Heart left ventricle (tissue), 16 donors: Measurements from ENCODE around the gene ATP4A. TPM values are rescaled to one million over a fixed set of nuclear protein-coding genes. Genes with fewer than 3 reads are reported as not detected.

Experiments used
- ATAC-seq, 4 donors: fragments of 200-7000 bp; cut with Tn5 transposase; one replicate each; pipeline ENCODE4 v1.9.1; 2020 to 2022; ENCODE audit warnings: moderate library complexity in 4 of 4, mild to moderate bottlenecking in 3 of 4, moderate number of reproducible peaks in 1 of 4
- DNase-seq, 5 donors: peaks; one replicate each; pipeline ENCODE4 v3.0.0-alpha.2; 2020
- H3K27ac ChIP-seq, 12 donors: fragments of 200-600 bp; sonication (generic) in 4 of 12; one replicate each; pipeline versions ENCODE4 v1.5.0 to v1.8.0; 2016 to 2022; ENCODE audit warnings: mild to moderate bottlenecking in 2 of 12
- H3K27me3 ChIP-seq, 9 donors: fragments of 200-600 bp; sonication (generic) in 2 of 9; one replicate each; pipeline versions ENCODE4 v1.5.1 to v1.8.0; 2016 to 2022; ENCODE audit warnings: mild to moderate bottlenecking in 3 of 9
- H3K36me3 ChIP-seq, 9 donors: fragments of 200-600 bp; sonication (generic) in 2 of 9; one replicate each; pipeline versions ENCODE4 v1.5.0 to v1.8.0; 2018 to 2022; ENCODE audit warnings: mild to moderate bottlenecking in 2 of 9
- H3K4me1 ChIP-seq, 12 donors: fragments of 200-600 bp; sonication (generic) in 4 of 12; one replicate each; pipeline versions ENCODE4 v1.5.0 to v1.8.0; 2016 to 2022; ENCODE audit warnings: mild to moderate bottlenecking in 3 of 12
- H3K4me3 ChIP-seq, 12 donors: fragments of 200-600 bp; sonication (generic) in 4 of 12; one replicate each; pipeline versions ENCODE4 v1.5.0 to v1.8.0; 2017 to 2022; ENCODE audit warnings: mild to moderate bottlenecking in 9 of 12, moderate library complexity in 4 of 12
- H3K9me3 ChIP-seq, 12 donors: fragments of 200-600 bp; sonication (generic) in 4 of 12; one replicate each; pipeline versions ENCODE4 v1.5.0 to v1.8.0; 2016 to 2022; ENCODE audit warnings: mild to moderate bottlenecking in 1 of 12
- POLR2A ChIP-seq, 2 donors: fragments of 450-650 bp; IDR thresholded peaks; one replicate each; pipeline ENCODE4 v1.6.1; 2017; ENCODE audit warnings: antibody characterized with exemption in 2 of 2, mild to moderate bottlenecking in 2 of 2, moderate library complexity in 2 of 2
- WGBS, 4 donors: extraction: QIAGEN DNeasy Blood & Tissue Kit in 2 of 4; methylation state at CpG; one replicate each; pipeline versions ENCODE4 v1.1.5 to v1.1.7; 2013 to 2018; 5-methylcytosine and 5-hydroxymethylcytosine counted together
- intact Hi-C, 10 donors: fragments of 100-400 bp; cut with DNase I; formaldehyde crosslinking; loops; one replicate each; pipeline versions ENCODE4 v1.11.1 to v1.14.2; 2022
- polyA plus RNA-seq, 2 donors: library from polyadenylated mRNA; stranded (reverse); fragments of 200-250 nt; gene quantifications; one replicate each; pipeline ENCODE4 v1.2.3, GENCODE V29; 2013
- total RNA-seq, 9 donors: library from RNA; depleted of rRNA in 2 of 9; stranded (reverse); fragments of >200 nt in 2 of 9; fragmentation: NEBNext Ultra II Directional in 3 of 9; extraction: Animal tissue kit (Norgen Biotek cat#: 25700) in 3 of 9; gene quantifications; one replicate each; pipeline versions ENCODE4 v1.1.0 to v1.2.4, GENCODE V29; 2016 to 2023
- TF ChIP-seq, protein P1 (sequence below), 12 donors: fragments of 200-600 bp; sonication (generic) in 4 of 12; IDR thresholded peaks; one replicate each; pipeline versions ENCODE4 v1.5.0 to v1.8.0; 2018 to 2022; ENCODE audit warnings: antibody characterized with exemption in 12 of 12, mild to moderate bottlenecking in 5 of 12
- donor health status: ischemic (EF 13 %, LVEDD 7.1; RV severe dilation, severe dysfunction).
- donor health status: healthy with polysubstance abuse.
- donor health status: DM: no; HTN: yes; CAD: no.
- donor health status: DM: no; HTN: no; CAD: no.
- donor health status: ischemic (EF 25% LVEDD 6.9; RV normal size, moderate dysfunction).
- donor health status: ischemic (EF 25% LVEDD 5.7; RV mildly dilated, moderate dysfunction).
- donor health status: healthy.
- donor health status: DM: yes; HTN: yes; CAD: no.
- donor health status: ischemic (EF 35%, LVEDD 5.7; RV mildly dilated, moderate dysfunction).
- donor health status: nonischemic (EF 11% LVEDD 7.7; RV severe dilation, severe dysfunction).
- donor health status: DM: yes; HTN: yes; CAD: no.
- donor health status: PGD.
- donor health status: ischemic (EF 29% LVEDD 5.4; RV normal size, mild dysfunction).
- donor health status: nonischemic (EF 23%, LVEDD 6.1; RV moderate dilation, normal function).

The ATP4A gene
- total and polyA plus RNA-seq, 11 donors = not detected

DNA sequence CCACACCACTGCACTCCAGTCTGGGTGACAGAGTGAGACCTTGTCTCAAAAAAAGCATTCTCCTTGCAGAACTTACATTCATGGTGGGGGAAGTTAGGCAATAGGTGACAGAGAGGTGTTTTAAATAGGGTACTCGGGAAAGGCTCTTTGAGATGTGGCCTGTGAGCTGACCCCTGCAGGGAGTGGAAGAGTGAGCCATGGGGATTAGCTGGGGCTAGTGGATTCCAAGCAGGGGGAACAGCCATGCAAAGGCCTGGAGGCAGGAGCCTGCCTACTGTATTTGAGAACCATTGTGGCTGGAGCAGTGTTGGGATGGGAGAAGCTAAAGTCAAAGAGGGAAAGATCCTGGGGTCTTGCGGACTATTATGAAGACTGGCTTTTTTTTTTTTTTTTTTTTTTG lies 46.1 kb downstream of the ATP4A start:
- intact Hi-C loops = no loop called here
- TF ChIP-seq, protein P1, sequence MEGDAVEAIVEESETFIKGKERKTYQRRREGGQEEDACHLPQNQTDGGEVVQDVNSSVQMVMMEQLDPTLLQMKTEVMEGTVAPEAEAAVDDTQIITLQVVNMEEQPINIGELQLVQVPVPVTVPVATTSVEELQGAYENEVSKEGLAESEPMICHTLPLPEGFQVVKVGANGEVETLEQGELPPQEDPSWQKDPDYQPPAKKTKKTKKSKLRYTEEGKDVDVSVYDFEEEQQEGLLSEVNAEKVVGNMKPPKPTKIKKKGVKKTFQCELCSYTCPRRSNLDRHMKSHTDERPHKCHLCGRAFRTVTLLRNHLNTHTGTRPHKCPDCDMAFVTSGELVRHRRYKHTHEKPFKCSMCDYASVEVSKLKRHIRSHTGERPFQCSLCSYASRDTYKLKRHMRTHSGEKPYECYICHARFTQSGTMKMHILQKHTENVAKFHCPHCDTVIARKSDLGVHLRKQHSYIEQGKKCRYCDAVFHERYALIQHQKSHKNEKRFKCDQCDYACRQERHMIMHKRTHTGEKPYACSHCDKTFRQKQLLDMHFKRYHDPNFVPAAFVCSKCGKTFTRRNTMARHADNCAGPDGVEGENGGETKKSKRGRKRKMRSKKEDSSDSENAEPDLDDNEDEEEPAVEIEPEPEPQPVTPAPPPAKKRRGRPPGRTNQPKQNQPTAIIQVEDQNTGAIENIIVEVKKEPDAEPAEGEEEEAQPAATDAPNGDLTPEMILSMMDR (IDR thresholded peaks at IDR 0.05) = no peak
- TF ChIP-seq POLR2A (IDR thresholded peaks at IDR 0.05) = no peak
- Histone ChIP-seq H3K36me3 (no peaks in the 10 kb centered on the region), H3K27ac (no peak overlapping the region), H3K27me3 (peaks cover 0 to 21% (median 9%) of the 10 kb centered on the region in 9 donors), H3K4me1 (peaks cover 0 to 11% (median 0%) of the 10 kb centered on the region in 12 donors), H3K9me3 (no peaks in the 10 kb centered on the region), H3K4me3 (no peak overlapping the region)
- 88 to 95% (median 89%) methylated on average over 2 of the region's 2 CpGs for WGBS, 4 donors
- DNase-seq (no peak), ATAC-seq (no peak)

DNA sequence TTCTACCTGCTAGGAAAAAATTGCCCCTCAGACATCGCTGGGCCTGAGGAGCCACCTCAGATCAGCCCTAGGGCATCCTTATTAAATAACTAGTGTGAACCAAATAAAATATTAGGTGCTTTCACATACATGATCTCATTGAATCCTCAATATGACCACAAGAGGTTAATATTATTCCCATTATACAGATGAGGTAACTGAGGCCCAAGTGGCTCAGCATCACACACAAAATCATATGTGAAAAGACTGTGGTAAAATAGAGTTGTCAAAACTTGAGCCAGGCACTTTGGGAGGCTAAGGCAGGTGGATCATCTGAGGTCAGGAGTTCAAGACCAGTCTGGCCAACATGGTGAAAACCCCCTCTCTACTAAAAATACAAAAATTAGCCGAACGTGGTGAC lies 47.1 kb downstream of the ATP4A start:
- H3K27me3 ChIP-seq = peaks cover 0 to 21% (median 9%) of the 10 kb centered on the region in 9 donors
- ATAC-seq = no peak
- H3K9me3 ChIP-seq = no peaks in the 10 kb centered on the region
- WGBS, 4 donors = 81 to 90% (median 85%) methylated on average over 3 of the region's 3 CpGs
- no peak for TF ChIP-seq POLR2A (IDR thresholded peaks at IDR 0.05)
- TF ChIP-seq, protein P1 (IDR thresholded peaks at IDR 0.05) = no peak
- H3K4me1 ChIP-seq = peaks cover 0 to 11% (median 0%) of the 10 kb centered on the region in 12 donors
- H3K36me3 ChIP-seq = no peaks in the 10 kb centered on the region
- no peak overlapping the region for H3K27ac ChIP-seq
- H3K4me3 ChIP-seq = no peak overlapping the region
- DNase-seq = no peak
- intact Hi-C loops = no loop called here

DNA sequence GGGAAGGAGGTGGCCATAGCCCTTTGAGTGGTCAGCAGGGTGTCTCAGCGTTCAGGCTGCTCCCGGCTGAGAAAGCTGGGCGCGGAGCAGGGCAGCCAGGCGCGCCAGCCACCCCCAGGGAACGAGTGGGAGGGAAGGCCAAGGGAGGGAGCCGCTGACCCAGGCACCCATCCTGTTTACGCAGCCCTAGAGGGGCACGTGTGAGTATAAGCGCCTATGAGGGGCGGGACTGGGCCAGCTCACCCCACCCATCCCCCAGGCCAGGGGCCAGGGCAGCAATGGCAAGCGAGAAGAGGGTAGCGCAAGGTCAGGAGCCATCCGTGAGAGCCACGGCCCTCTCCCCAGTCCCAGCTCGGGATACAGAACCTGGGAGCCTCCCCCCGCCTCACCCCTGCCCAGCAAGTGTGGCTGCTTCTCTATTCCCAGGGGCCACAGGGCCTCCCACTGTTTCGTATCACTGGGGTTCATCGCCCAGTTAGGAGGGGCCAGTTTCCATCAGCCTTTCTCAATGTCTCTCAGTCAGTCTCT lies 49.1 kb downstream of the ATP4A start:
- intact Hi-C loops = loop anchor here in 1 of 10 donors (5.0 kb wide), 1 partner anchor 78 kb away; no protein-coding TSS in a partner anchor
- peaks cover 0 to 39% (median 25%) of the 10 kb centered on the region in 9 donors for H3K27me3 ChIP-seq

DNA sequence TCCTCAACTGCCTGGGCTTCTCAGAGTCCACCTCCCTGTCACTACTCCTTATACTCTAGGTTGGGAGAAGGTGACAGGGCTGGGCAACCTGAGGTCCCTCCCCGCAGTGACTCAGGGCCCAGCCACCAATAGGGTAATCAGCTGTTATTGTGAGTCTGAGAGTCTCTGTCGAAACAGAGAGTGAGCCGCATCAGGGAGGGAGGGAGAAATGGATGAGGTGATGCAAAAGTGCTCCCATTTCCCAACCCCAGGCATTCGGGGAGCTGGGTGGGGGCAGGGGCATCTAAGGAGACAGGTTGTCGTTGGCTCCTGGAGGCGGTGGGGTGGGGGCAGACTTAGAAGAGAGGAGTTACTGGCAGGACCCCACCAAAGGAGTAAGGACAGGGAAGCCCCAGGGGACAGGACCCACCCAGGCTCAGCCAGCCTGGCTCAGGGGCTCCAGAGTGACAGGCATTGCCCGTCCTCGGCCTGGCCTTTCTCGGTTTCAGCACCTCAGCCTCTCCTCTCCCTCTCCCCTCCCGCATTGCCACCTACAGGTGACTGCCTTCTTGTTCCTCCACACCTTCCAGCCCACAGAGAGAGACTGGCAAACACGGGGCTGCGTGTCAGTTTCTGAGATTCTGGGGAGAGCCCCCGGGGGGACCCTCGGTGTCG lies 49.7 kb downstream of the ATP4A start, which contains the start of gene DMKN:
Gene DMKN (minus strand): TSS at position 22 of the 654 bp plus-strand sequence. CDS start 174 bp downstream, outside the sequence.
- peaks cover 0 to 42% (median 27%) of the 10 kb centered on the region in 9 donors for H3K27me3 ChIP-seq
- 28 to 37% (median 34%) methylated on average over 14 to 15 of the region's 15 CpGs for WGBS, 4 donors
- intact Hi-C loops = loop anchor here in 1 of 10 donors (5.0 kb wide), 1 partner anchor 79 kb away; no protein-coding TSS in a partner anchor

More for the DNA sequence above, 49.1 kb downstream of the ATP4A start:
- 21 to 37% (median 33%) methylated on average over 16 to 20 of the region's 20 CpGs for WGBS, 4 donors
- H3K4me3 ChIP-seq = no peak overlapping the region
- no peak for ATAC-seq
- DNase-seq = no peak
- no peak overlapping the region for H3K27ac ChIP-seq
- TF ChIP-seq POLR2A (IDR thresholded peaks at IDR 0.05) = no peak
- TF ChIP-seq, protein P1 (IDR thresholded peaks at IDR 0.05) = no peak
- H3K9me3 ChIP-seq = no peaks in the 10 kb centered on the region
- H3K4me1 ChIP-seq = peaks cover 0 to 26% (median 9%) of the 10 kb centered on the region in 12 donors
- H3K36me3 ChIP-seq = no peaks in the 10 kb centered on the region

More for the DNA sequence above, 49.7 kb downstream of the ATP4A start, which contains the start of gene DMKN:
- no peak within 1 kb of the TSS for H3K4me3 ChIP-seq
- peaks cover 0 to 26% (median 9%) of the 10 kb centered on the region in 12 donors for H3K4me1 ChIP-seq
- TF ChIP-seq POLR2A (IDR thresholded peaks at IDR 0.05) = no peak
- TF ChIP-seq, protein P1 (IDR thresholded peaks at IDR 0.05) = no peak
- H3K27ac ChIP-seq = no peak within 1 kb of the TSS
- no peak for ATAC-seq
- no peaks in the 10 kb centered on the region for H3K36me3 ChIP-seq
- DNase-seq = no peak
- no peaks in the 10 kb centered on the region for H3K9me3 ChIP-seq
